K562 (cell line): ENCODE data around the gene C17orf50. TPM values are rescaled to one million over a fixed set of nuclear protein-coding genes. Genes with fewer than 3 reads are reported as not detected.

ENCODE experiments used
- ARID4B ChIP-seq: sonication (generic); formaldehyde crosslinking; IDR thresholded peaks from 2 replicates; pipeline ENCODE4 v1.8.0; 2022; ENCODE audit warnings: mild to moderate bottlenecking, missing genetic modification reagents
- DEAF1 ChIP-seq: fragments of 450-650 bp; formaldehyde crosslinking; IDR thresholded peaks from 2 replicates; pipeline ENCODE4 v1.4.0; 2020; ENCODE audit warnings: mild to moderate bottlenecking, moderate library complexity
- PHF20 ChIP-seq: fragments of 450-650 bp; IDR thresholded peaks from 2 replicates; pipeline ENCODE4 v1.6.1; 2018; ENCODE audit not compliant: partially characterized antibody
- RUNX1 ChIP-seq: sonication (generic); IDR thresholded peaks from 2 replicates; pipeline ENCODE4 v1.6.1; 2016; ENCODE audit warnings: antibody characterized with exemption, low read depth
- ZBTB12 ChIP-seq: fragments of 250-450 bp; sonication (Bioruptor Pico); IDR thresholded peaks from 2 replicates; pipeline ENCODE4 v1.4.0; 2020
- ZBTB17 ChIP-seq: fragments of 450-650 bp; formaldehyde crosslinking; IDR thresholded peaks from 2 replicates; pipeline ENCODE4 v1.4.0; 2020; ENCODE audit warnings: mild to moderate bottlenecking
- polyA plus RNA-seq, 8 experiments: library from polyadenylated mRNA; depleted of rRNA in 4 of 8; stranded (reverse) in 5 of 8; unstranded in 3 of 8; fragments of >200 nt; fragmentation: Nextera tagmentation in 2 of 8; fragmentation: Illumina TruSeq in 1 of 8; extraction: Ambion mirVana in 2 of 8; extraction: Trizol in 1 of 8; gene quantifications; 2 replicates each; pipeline versions ENCODE4 v1.2.1 to v1.2.3, GENCODE V29; 2011 to 2014; ENCODE audit warnings: inconsistent platforms in 1 of 8, missing spikeins in 1 of 8
- total RNA-seq, 7 experiments: library from RNA; depleted of rRNA in 6 of 7; stranded (reverse); fragments of >200 nt in 6 of 7; fragmentation: Illumina TruSeq in 2 of 7; extraction: Trizol in 2 of 7; gene quantifications; 2 replicates each; pipeline versions ENCODE4 v1.2.1 to v1.2.3, GENCODE V29; 2011 to 2021; ENCODE audit warnings: low replicate concordance in 1 of 7

Gene C17orf50
- total and polyA plus RNA-seq, 9 of the 15 experiments (the other 6 are each of a cell fraction or from before 2014, with no cell fraction given) = not detected

GRCh38 chr17:35811759-35812158 lies 51.1 kb downstream of the C17orf50 start (continued):
- TF ChIP-seq DEAF1 (CRISPR knock-in tag) = no peak
- TF ChIP-seq PHF20 = no peak
- no peak for TF ChIP-seq ZBTB17 (CRISPR knock-in tag)
- TF ChIP-seq ARID4B (CRISPR knock-in tag) = no peak
- no peak for TF ChIP-seq ZBTB12 (CRISPR knock-in tag)
- TF ChIP-seq RUNX1 = no peak
